ENCODE data around the gene TTPAL. TPM values are rescaled to one million over a fixed set of nuclear protein-coding genes. Genes with fewer than 3 reads are reported as not detected.
A peak's percentile ranks its signal among the peaks of the same experiment; 100 is the strongest.
"Not testable (repeated sequence)": the region's sequence is repeated elsewhere in the genome, so short reads cannot be mapped to it uniquely, and the experiment has no call there.

Gene TTPAL
- total RNA-seq, 1 experiment from 2014 or later: 28.5 TPM

GRCh38 chr20:44471481-44471882 lies 4.2 kb upstream of the TTPAL start:
- no peaks in the 10 kb centered on the region for H3K9me3 ChIP-seq (ENCODE audit: insufficient read depth, low read depth)
- H3K36me3 ChIP-seq (ENCODE audit: low read depth): no peaks in the 10 kb centered on the region
- BruUV-seq (replicated peaks): no TSS peak
- CTCF ChIA-PET: interaction anchor here (1.0 to 1.3 kb wide), 3 partner anchors 213 to 355 kb away, joined by 3 to 6 read pairs (median 3); no protein-coding TSS in a partner anchor
- H4K20me1 ChIP-seq (ENCODE audit: insufficient read depth): no peaks in the 10 kb centered on the region
- H3K4me3 ChIP-seq: no peak overlapping the region
- no peak overlapping the region for H3K4me2 ChIP-seq
- TF ChIP-seq EZH2 (IDR thresholded peaks at IDR 0.05; ENCODE audit: low read depth): no peak
- TF ChIP-seq, protein P1, sequence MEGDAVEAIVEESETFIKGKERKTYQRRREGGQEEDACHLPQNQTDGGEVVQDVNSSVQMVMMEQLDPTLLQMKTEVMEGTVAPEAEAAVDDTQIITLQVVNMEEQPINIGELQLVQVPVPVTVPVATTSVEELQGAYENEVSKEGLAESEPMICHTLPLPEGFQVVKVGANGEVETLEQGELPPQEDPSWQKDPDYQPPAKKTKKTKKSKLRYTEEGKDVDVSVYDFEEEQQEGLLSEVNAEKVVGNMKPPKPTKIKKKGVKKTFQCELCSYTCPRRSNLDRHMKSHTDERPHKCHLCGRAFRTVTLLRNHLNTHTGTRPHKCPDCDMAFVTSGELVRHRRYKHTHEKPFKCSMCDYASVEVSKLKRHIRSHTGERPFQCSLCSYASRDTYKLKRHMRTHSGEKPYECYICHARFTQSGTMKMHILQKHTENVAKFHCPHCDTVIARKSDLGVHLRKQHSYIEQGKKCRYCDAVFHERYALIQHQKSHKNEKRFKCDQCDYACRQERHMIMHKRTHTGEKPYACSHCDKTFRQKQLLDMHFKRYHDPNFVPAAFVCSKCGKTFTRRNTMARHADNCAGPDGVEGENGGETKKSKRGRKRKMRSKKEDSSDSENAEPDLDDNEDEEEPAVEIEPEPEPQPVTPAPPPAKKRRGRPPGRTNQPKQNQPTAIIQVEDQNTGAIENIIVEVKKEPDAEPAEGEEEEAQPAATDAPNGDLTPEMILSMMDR (conservative IDR thresholded peaks at IDR 0.05): peak; percentile 71
- intact Hi-C loops (cut with micrococcal nuclease; ENCODE audit: unreplicated experiment): loop anchor here (1.0 kb wide), 2 partner anchors 254 to 355 kb away; no protein-coding TSS in a partner anchor
- no peaks in the 10 kb centered on the region for H3F3A ChIP-seq (ENCODE audit: insufficient read depth, low read depth)
- peak in 1 of 2 experiments; percentile 47 for DNase-seq
- H3K9me2 ChIP-seq (ENCODE audit: insufficient read depth): no peaks in the 10 kb centered on the region
- no peaks in the 10 kb centered on the region for H3K27me3 ChIP-seq (ENCODE audit: insufficient read depth, low read depth)
- H3K79me2 ChIP-seq (ENCODE audit: low read depth): peaks cover 7% of the 10 kb centered on the region
- H3K27ac ChIP-seq: no peak overlapping the region
- POLR2A ChIA-PET (ENCODE audit: unreplicated experiment): interaction anchor here (0.6 kb wide), 2 partner anchors 9 to 277 kb away, joined by 3 read pairs; no protein-coding TSS in a partner anchor
- no peak overlapping the region for H2AFZ ChIP-seq
- H3K4me1 ChIP-seq (replicated peaks; ENCODE audit: insufficient read depth): peaks cover 15% of the 10 kb centered on the region

- BruUV-seq (replicated peaks); H3K27me3 ChIP-seq (ENCODE audit: insufficient read depth, low read depth); H2AFZ ChIP-seq; intact Hi-C loops (cut with micrococcal nuclease; ENCODE audit: unreplicated experiment); DNase-seq; H3K4me3 ChIP-seq; H3K9me2 ChIP-seq (ENCODE audit: insufficient read depth); H4K20me1 ChIP-seq (ENCODE audit: insufficient read depth); H3F3A ChIP-seq (ENCODE audit: insufficient read depth, low read depth); H3K4me2 ChIP-seq; H3K27ac ChIP-seq; H3K36me3 ChIP-seq (ENCODE audit: low read depth); H3K9me3 ChIP-seq (ENCODE audit: insufficient read depth, low read depth): not testable (repeated sequence)
- Histone ChIP-seq H3K79me2 (ENCODE audit: low read depth) (peaks cover 15% of the 10 kb centered on the region), H3K4me1 (replicated peaks; ENCODE audit: insufficient read depth) (peaks cover 22% of the 10 kb centered on the region)
- CTCF ChIA-PET: interaction anchor here (0.5 to 1.3 kb wide), 3 partner anchors 209 to 276 kb away, joined by 3 read pairs; no protein-coding TSS in a partner anchor
- POLR2A ChIA-PET (ENCODE audit: unreplicated experiment): interaction anchor here (0.5 kb wide), 1 partner anchor 318 kb away, joined by 6 read pairs; no protein-coding TSS in a partner anchor
These were observed 3.4 kb upstream of the TTPAL start for GRCh38 chr20:44472283-44472682.

GRCh38 chr20:44475372-44475693 lies 341 bp upstream of the TTPAL start:
- no TSS peak for BruUV-seq (replicated peaks)
- POLR2A ChIA-PET (ENCODE audit: unreplicated experiment): interaction anchor here (0.6 to 0.7 kb wide), 3 partner anchors 13 to 68 kb away, joined by 3 read pairs; no protein-coding TSS in a partner anchor
- CTCF ChIA-PET: no interaction called here
- H3K27ac ChIP-seq: no peak overlapping the region
- peaks cover 6% of the 10 kb centered on the region; the same call in 1 of the 2 replicates for H3F3A ChIP-seq (ENCODE audit: insufficient read depth, low read depth)
- H3K4me2 ChIP-seq: peak overlapping the region; percentile 84
- peak overlapping the region; percentile 87 for H2AFZ ChIP-seq
- H3K9me3 ChIP-seq (ENCODE audit: insufficient read depth, low read depth): no peaks in the 10 kb centered on the region
- no peaks in the 10 kb centered on the region for H3K9me2 ChIP-seq (ENCODE audit: insufficient read depth)
- peak overlapping the region; percentile 88 for H3K4me3 ChIP-seq
- no peaks in the 10 kb centered on the region for H3K36me3 ChIP-seq (ENCODE audit: low read depth)
- no peak for TF ChIP-seq EZH2 (IDR thresholded peaks at IDR 0.05; ENCODE audit: low read depth)
- TF ChIP-seq, protein P1 (conservative IDR thresholded peaks at IDR 0.05): no peak
- intact Hi-C loops (cut with micrococcal nuclease; ENCODE audit: unreplicated experiment): loop anchor here (1.0 to 5.0 kb wide), 3 partner anchors 135 to 257 kb away; no protein-coding TSS in a partner anchor
- peaks cover 15% of the 10 kb centered on the region for H3K79me2 ChIP-seq (ENCODE audit: low read depth)
- DNase-seq: no peak
- H3K4me1 ChIP-seq (replicated peaks; ENCODE audit: insufficient read depth): peaks cover 22% of the 10 kb centered on the region
- H4K20me1 ChIP-seq (ENCODE audit: insufficient read depth): no peaks in the 10 kb centered on the region
- H3K27me3 ChIP-seq (ENCODE audit: insufficient read depth, low read depth): no peaks in the 10 kb centered on the region

Measured in PC-9 (cell line).